K562 (cell line): Measurements from ENCODE around the gene MLYCD. TPM values are rescaled to one million over a fixed set of nuclear protein-coding genes. Genes with fewer than 3 reads are reported as not detected.

ENCODE experiments used
- ELF1 ChIP-seq: fragments of 200-800 bp; sonication (Bioruptor generic); IDR thresholded peaks from 2 replicates; pipeline ENCODE4 v1.6.1; 2016; ENCODE audit warnings: missing genetic modification characterization, missing compliant biosample characterization
- ETV1 ChIP-seq: fragments of 450-650 bp; conservative IDR thresholded peaks from 2 replicates; pipeline ENCODE4 v1.6.1; 2016; ENCODE audit warnings: missing genetic modification characterization, control low read depth, low read depth, missing compliant biosample characterization
- ETV6 ChIP-seq, 3 experiments: fragments of 150-350 bp in 1 of 3; sonication (generic) in 1 of 3; formaldehyde crosslinking in 1 of 3; IDR thresholded peaks; 2 replicates each; pipeline versions ENCODE4 v1.6.1 to v1.8.0; 2014 to 2022; ENCODE audit warnings: borderline replicate concordance in 2 of 3, low read depth in 2 of 3, antibody characterized with exemption in 1 of 3, low read length in 1 of 3, mild to moderate bottlenecking in 1 of 3, missing genetic modification reagents in 1 of 3
- FOXJ2 ChIP-seq: fragments of 200-800 bp; sonication (Bioruptor generic); IDR thresholded peaks from 2 replicates; pipeline ENCODE4 v1.6.1; 2016; ENCODE audit warnings: missing genetic modification characterization, missing compliant biosample characterization
- FOXM1 ChIP-seq, 2 experiments: fragments of 450-650 bp in 1 of 2; sonication (generic) in 1 of 2; formaldehyde crosslinking in 1 of 2; IDR thresholded peaks; 2 replicates each; pipeline versions ENCODE4 v1.6.1 to v1.9.0; 2017 to 2022; ENCODE audit warnings: low read depth in 2 of 2, mild to moderate bottlenecking in 2 of 2, missing genetic modification reagents in 1 of 2, moderate library complexity in 1 of 2
- GATAD2B ChIP-seq: fragments of 450-650 bp; IDR thresholded peaks from 2 replicates; pipeline ENCODE4 v1.6.1; 2017; ENCODE audit warnings: mild to moderate bottlenecking, borderline replicate concordance
- HDAC1 ChIP-seq, 2 experiments: fragments of 450-650 bp; IDR thresholded peaks; 2 replicates each; pipeline ENCODE4 v1.6.1; 2016 to 2017; ENCODE audit warnings: inconsistent platforms in 1 of 2, mild to moderate bottlenecking in 1 of 2, moderate library complexity in 1 of 2
- HDAC8 ChIP-seq: fragments of 450-650 bp; IDR thresholded peaks from 2 replicates; pipeline ENCODE4 v1.6.1; 2016; ENCODE audit warnings: mild to moderate bottlenecking, missing genetic modification characterization, moderate library complexity, missing compliant biosample characterization
- NFRKB ChIP-seq: fragments of 450-650 bp; IDR thresholded peaks from 2 replicates; pipeline ENCODE4 v1.6.1; 2016; ENCODE audit warnings: low read depth
- PML ChIP-seq: IDR thresholded peaks from 2 replicates; pipeline ENCODE4 v1.6.1; 2012; ENCODE audit warnings: low read length, inconsistent platforms
- RBM25 ChIP-seq: fragments of 200-400 bp; formaldehyde crosslinking; IDR thresholded peaks from 2 replicates; pipeline ENCODE4 v1.6.1; 2018; ENCODE audit warnings: low read length, low read depth, moderate library complexity; ENCODE audit not compliant: severe bottlenecking
- SIX5 ChIP-seq, 2 experiments: IDR thresholded peaks; 2 replicates each; pipeline ENCODE4 v1.6.1; 2011; ENCODE audit warnings: low read length in 2 of 2, borderline replicate concordance in 1 of 2, low read depth in 1 of 2, mild to moderate bottlenecking in 1 of 2, moderate library complexity in 1 of 2; ENCODE audit not compliant: insufficient read depth in 1 of 2
- TAF7 ChIP-seq: fragments of 450-650 bp; IDR thresholded peaks from 2 replicates; pipeline ENCODE4 v1.6.1; 2016; ENCODE audit warnings: missing genetic modification characterization, missing compliant biosample characterization
- ZFP30 ChIP-seq: fragments of 250-450 bp; sonication (Bioruptor Pico); IDR thresholded peaks from 2 replicates; pipeline ENCODE4 v1.8.0; 2022; ENCODE audit warnings: moderate library complexity, mild to moderate bottlenecking, inconsistent platforms, borderline replicate concordance
- polyA plus RNA-seq, 8 experiments: library from polyadenylated mRNA; depleted of rRNA in 4 of 8; stranded (reverse) in 5 of 8; unstranded in 3 of 8; fragments of >200 nt; fragmentation: Nextera tagmentation in 2 of 8; fragmentation: Illumina TruSeq in 1 of 8; extraction: Ambion mirVana in 2 of 8; extraction: Trizol in 1 of 8; gene quantifications; 2 replicates each; pipeline versions ENCODE4 v1.2.1 to v1.2.3, GENCODE V29; 2011 to 2014; ENCODE audit warnings: inconsistent platforms in 1 of 8, missing spikeins in 1 of 8
- total RNA-seq, 7 experiments: library from RNA; depleted of rRNA in 6 of 7; stranded (reverse); fragments of >200 nt in 6 of 7; fragmentation: Illumina TruSeq in 2 of 7; extraction: Trizol in 2 of 7; gene quantifications; 2 replicates each; pipeline versions ENCODE4 v1.2.1 to v1.2.3, GENCODE V29; 2011 to 2021; ENCODE audit warnings: low replicate concordance in 1 of 7
- TF ChIP-seq, protein P1 (sequence below): fragments of 200-800 bp; sonication (Bioruptor generic); IDR thresholded peaks from 2 replicates; pipeline ENCODE4 v1.6.1; 2017; ENCODE audit warnings: missing genetic modification characterization, missing compliant biosample characterization
- TF ChIP-seq, protein P2 (sequence below): fragments of 250-450 bp; sonication (Bioruptor Pico); IDR thresholded peaks from 2 replicates; pipeline ENCODE4 v1.4.0; 2020; ENCODE audit warnings: mild to moderate bottlenecking, moderate library complexity, borderline replicate concordance
- TF ChIP-seq, protein P3 (sequence below): sonication (generic); formaldehyde crosslinking; IDR thresholded peaks from 2 replicates; pipeline ENCODE4 v1.8.1; 2023; ENCODE audit warnings: mild to moderate bottlenecking, missing genetic modification reagents
- TF ChIP-seq, protein P4 (sequence below): fragments of 450-650 bp; formaldehyde crosslinking; IDR thresholded peaks from 2 replicates; pipeline ENCODE4 v1.4.0; 2020; ENCODE audit warnings: mild to moderate bottlenecking

Gene MLYCD
- total and polyA plus RNA-seq, 9 of the 15 experiments (the other 6 are each of a cell fraction or from before 2014, with no cell fraction given): 0.15 to 2.0 (median 1.0) TPM

DNA sequence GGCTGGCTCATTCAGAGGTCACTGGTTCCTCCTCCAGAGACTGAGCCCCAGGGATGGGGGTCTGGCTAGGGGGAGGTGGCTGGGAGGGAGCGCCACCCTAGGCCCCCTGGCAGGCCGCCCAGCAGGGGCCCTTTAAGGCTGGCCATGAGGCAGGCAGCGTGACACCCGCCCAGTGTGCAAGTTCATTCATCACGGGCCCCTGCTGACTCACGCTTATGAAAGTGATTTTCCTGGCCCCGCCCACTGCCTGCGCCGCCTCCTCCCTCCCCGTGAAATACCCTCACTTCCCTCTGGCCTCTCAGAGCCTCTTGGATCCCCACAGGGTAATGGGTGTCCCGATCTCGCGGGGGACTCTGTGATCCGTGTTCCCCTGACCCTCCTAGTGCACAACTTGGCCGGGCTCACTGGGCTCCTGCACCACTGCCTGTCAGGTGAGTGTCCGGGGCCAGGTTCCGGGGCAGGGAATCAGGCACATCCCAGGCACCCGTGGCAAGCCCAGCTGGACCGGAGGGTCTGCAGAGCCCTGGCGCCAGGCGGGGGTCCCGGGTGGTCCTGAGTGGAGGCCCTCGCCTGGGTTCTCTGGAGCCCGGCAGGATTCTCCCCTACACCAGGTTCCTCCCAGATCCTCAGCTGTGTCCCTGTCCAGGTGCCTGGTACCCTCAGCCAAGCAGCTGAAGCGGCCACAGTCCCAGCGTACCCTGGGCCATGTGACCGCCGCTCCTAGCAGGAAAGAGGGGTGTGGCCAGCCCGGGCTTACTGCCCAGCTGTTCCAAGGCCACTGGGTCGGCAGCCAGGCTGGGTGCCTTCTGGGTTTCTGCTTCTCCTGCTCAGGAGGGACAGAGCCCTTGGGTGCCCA, 54.3 kb downstream of the MLYCD start, which contains the start of gene OSGIN1 (continued):
- TF ChIP-seq, protein P1, sequence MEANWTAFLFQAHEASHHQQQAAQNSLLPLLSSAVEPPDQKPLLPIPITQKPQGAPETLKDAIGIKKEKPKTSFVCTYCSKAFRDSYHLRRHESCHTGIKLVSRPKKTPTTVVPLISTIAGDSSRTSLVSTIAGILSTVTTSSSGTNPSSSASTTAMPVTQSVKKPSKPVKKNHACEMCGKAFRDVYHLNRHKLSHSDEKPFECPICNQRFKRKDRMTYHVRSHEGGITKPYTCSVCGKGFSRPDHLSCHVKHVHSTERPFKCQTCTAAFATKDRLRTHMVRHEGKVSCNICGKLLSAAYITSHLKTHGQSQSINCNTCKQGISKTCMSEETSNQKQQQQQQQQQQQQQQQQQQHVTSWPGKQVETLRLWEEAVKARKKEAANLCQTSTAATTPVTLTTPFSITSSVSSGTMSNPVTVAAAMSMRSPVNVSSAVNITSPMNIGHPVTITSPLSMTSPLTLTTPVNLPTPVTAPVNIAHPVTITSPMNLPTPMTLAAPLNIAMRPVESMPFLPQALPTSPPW: peak; percentile 78
- TF ChIP-seq, protein P2, sequence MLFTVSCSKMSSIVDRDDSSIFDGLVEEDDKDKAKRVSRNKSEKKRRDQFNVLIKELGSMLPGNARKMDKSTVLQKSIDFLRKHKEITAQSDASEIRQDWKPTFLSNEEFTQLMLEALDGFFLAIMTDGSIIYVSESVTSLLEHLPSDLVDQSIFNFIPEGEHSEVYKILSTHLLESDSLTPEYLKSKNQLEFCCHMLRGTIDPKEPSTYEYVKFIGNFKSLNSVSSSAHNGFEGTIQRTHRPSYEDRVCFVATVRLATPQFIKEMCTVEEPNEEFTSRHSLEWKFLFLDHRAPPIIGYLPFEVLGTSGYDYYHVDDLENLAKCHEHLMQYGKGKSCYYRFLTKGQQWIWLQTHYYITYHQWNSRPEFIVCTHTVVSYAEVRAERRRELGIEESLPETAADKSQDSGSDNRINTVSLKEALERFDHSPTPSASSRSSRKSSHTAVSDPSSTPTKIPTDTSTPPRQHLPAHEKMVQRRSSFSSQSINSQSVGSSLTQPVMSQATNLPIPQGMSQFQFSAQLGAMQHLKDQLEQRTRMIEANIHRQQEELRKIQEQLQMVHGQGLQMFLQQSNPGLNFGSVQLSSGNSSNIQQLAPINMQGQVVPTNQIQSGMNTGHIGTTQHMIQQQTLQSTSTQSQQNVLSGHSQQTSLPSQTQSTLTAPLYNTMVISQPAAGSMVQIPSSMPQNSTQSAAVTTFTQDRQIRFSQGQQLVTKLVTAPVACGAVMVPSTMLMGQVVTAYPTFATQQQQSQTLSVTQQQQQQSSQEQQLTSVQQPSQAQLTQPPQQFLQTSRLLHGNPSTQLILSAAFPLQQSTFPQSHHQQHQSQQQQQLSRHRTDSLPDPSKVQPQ: peak; percentile 92; the same call in 1 of the 2 replicates
- TF ChIP-seq SIX5 (IDR thresholded peaks at IDR 0.05; ENCODE audit: borderline replicate concordance in 1 of 2, insufficient read depth in 1 of 2, low read depth in 1 of 2, low read length in 2 of 2) (no peak), GATAD2B (peak; percentile 39; the same call in 1 of the 2 replicates), NFRKB (peak; percentile 4; the same call in 1 of the 2 replicates), FOXM1 (IDR thresholded peaks at IDR 0.05; ENCODE audit: low read depth) (peak; percentile 72), FOXM1 (CRISPR knock-in tag; IDR thresholded peaks at IDR 0.05; ENCODE audit: low read depth) (0 out of 2 replicates have a peak, but pooled peaks have one; percentile 69), PML (no peak), FOXJ2 (tag) (0 out of 2 replicates have a peak, but pooled peaks have one; percentile 18), HDAC8 (tag) (no peak; the same call in 1 of the 2 replicates), HDAC1 (IDR thresholded peaks at IDR 0.05) (peak in 1 of 2 experiments; percentile 73; a peak in 2 of 4 replicates), ETV1 (tag) (0 out of 2 replicates have a peak, but pooled peaks have one; percentile 40), RBM25 (no peak), TAF7 (tag) (0 out of 2 replicates have a peak, but pooled peaks have one; percentile 43), ZFP30 (no peak), ETV6 (IDR thresholded peaks at IDR 0.05; ENCODE audit: borderline replicate concordance in 1 of 2, low read depth in 2 of 2, low read length in 1 of 2) (no peak), ETV6 (CRISPR knock-in tag; IDR thresholded peaks at IDR 0.05; ENCODE audit: borderline replicate concordance) (no peak), ELF1 (no peak)
- TF ChIP-seq, protein P3, sequence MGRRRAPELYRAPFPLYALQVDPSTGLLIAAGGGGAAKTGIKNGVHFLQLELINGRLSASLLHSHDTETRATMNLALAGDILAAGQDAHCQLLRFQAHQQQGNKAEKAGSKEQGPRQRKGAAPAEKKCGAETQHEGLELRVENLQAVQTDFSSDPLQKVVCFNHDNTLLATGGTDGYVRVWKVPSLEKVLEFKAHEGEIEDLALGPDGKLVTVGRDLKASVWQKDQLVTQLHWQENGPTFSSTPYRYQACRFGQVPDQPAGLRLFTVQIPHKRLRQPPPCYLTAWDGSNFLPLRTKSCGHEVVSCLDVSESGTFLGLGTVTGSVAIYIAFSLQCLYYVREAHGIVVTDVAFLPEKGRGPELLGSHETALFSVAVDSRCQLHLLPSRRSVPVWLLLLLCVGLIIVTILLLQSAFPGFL (CRISPR knock-in tag): no peak
- TF ChIP-seq, protein P4, sequence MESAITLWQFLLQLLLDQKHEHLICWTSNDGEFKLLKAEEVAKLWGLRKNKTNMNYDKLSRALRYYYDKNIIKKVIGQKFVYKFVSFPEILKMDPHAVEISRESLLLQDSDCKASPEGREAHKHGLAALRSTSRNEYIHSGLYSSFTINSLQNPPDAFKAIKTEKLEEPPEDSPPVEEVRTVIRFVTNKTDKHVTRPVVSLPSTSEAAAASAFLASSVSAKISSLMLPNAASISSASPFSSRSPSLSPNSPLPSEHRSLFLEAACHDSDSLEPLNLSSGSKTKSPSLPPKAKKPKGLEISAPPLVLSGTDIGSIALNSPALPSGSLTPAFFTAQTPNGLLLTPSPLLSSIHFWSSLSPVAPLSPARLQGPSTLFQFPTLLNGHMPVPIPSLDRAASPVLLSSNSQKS: no peak
